WI38 (cell line): ENCODE results near the gene RIPOR3.

Source experiments
- H3K4me3 ChIP-seq: 2 replicates; pipeline ENCODE4 v1.5.1; 2011; ENCODE audit warnings: low read depth, mild to moderate bottlenecking, control low read depth, low read length
- CTCF ChIP-seq: IDR thresholded peaks from 2 replicates; pipeline ENCODE4 v1.5.1; 2012; ENCODE audit warnings: low read depth, mild to moderate bottlenecking, control low read depth, low read length

The RIPOR3 gene

GRCh38 chr20:50589548-50590347 lies 101.6 kb downstream of the RIPOR3 start:
- H3K4me3 ChIP-seq, result no peak overlapping the region
- TF ChIP-seq CTCF, result no peak

GRCh38 chr20:50588034-50588736 lies 103.2 kb downstream of the RIPOR3 start:
- no peak overlapping the region for H3K4me3 ChIP-seq
- peak; percentile 97 for TF ChIP-seq CTCF

- TF ChIP-seq CTCF, result no peak
- no peak overlapping the region for H3K4me3 ChIP-seq
Measured at GRCh38 chr20:50587291-50587961, 103.9 kb downstream of the RIPOR3 start.

GRCh38 chr20:50586531-50587232 lies 104.7 kb downstream of the RIPOR3 start:
- no peak for TF ChIP-seq CTCF
- H3K4me3 ChIP-seq, result no peak overlapping the region

- TF ChIP-seq CTCF, result no peak
- H3K4me3 ChIP-seq, result no peak overlapping the region
Measured at GRCh38 chr20:50585678-50586077, 105.7 kb downstream of the RIPOR3 start.

GRCh38 chr20:50585214-50585613 lies 106.1 kb downstream of the RIPOR3 start:
- no peak for TF ChIP-seq CTCF
- no peak overlapping the region for H3K4me3 ChIP-seq
